Stimulated activated CD4-positive, alpha-beta T cell treated with anti-CD3 and anti-CD28 coated beads, TNF-alpha, amount 100 ng/mL, for 24 hours (primary cell): ENCODE measurements around the gene FKBP8.
A peak's percentile ranks its signal among the peaks of the same experiment; 100 is the strongest.
"Not testable (repeated sequence)": the region's sequence is repeated elsewhere in the genome, so short reads cannot be mapped to it uniquely, and the experiment has no call there.

ENCODE experiments used
- DNase-seq, 3 experiments: peaks; one replicate each; pipeline ENCODE4 v3.0.0-alpha.2; 2020; ENCODE audit warnings: low read depth in 3 of 3

The FKBP8 gene

GRCh38 chr19:18558604-18559003, 15.2 kb upstream of the FKBP8 start:
- no peak for DNase-seq

- DNase-seq = no peak
Measured at GRCh38 chr19:18558202-18558555, 14.8 kb upstream of the FKBP8 start.

- DNase-seq = peak; percentile 97 to 98 (median 98)
Measured at GRCh38 chr19:18557411-18558201, 14.2 kb upstream of the FKBP8 start, which contains the start of gene KXD1. Gene KXD1, plus strand, starts transcription at chr19:18557870. Its CDS starts 4,187 bp downstream, at chr19:18562057.

GRCh38 chr19:18551631-18552030, 8.3 kb upstream of the FKBP8 start:
- no peak for DNase-seq

- peak; percentile 51 to 69 (median 65) for DNase-seq
Measured at GRCh38 chr19:18543814-18544475, 572 bp upstream of the FKBP8 start.

- DNase-seq = no peak
Measured at GRCh38 chr19:18541992-18542940, 1.1 kb downstream of the FKBP8 start.

- peak in 1 of 3 experiments; percentile 12 for DNase-seq
Measured at GRCh38 chr19:18541258-18541991, 1.9 kb downstream of the FKBP8 start.

- not testable (repeated sequence) for DNase-seq
Measured at GRCh38 chr19:18540200-18540599, 3.2 kb downstream of the FKBP8 start.

- DNase-seq = no peak
Measured at GRCh38 chr19:18539372-18539771, 4.0 kb downstream of the FKBP8 start.

GRCh38 chr19:18538115-18538514, 5.3 kb downstream of the FKBP8 start:
- DNase-seq = no peak

- DNase-seq = no peak
Measured at GRCh38 chr19:18537431-18537830, 5.9 kb downstream of the FKBP8 start.

- DNase-seq = no peak
Measured at GRCh38 chr19:18536475-18536874, 6.9 kb downstream of the FKBP8 start.

GRCh38 chr19:18533058-18533457, 10.3 kb downstream of the FKBP8 start:
- no peak for DNase-seq

GRCh38 chr19:18532168-18532890, 11.0 kb downstream of the FKBP8 start:
- no peak for DNase-seq

- no peak for DNase-seq
Measured at GRCh38 chr19:18531485-18531884, 11.9 kb downstream of the FKBP8 start.

- DNase-seq = no peak
Measured at GRCh38 chr19:18529782-18530181, 13.6 kb downstream of the FKBP8 start.

- no peak for DNase-seq
Measured at GRCh38 chr19:18526316-18526715, 17.1 kb downstream of the FKBP8 start.

- DNase-seq = no peak
Measured at GRCh38 chr19:18523841-18524240, 19.5 kb downstream of the FKBP8 start.

- DNase-seq = not testable (repeated sequence)
Measured at GRCh38 chr19:18522862-18523440, 20.4 kb downstream of the FKBP8 start.

GRCh38 chr19:18522124-18522861, 21.1 kb downstream of the FKBP8 start:
- peak; percentile 100 for DNase-seq
